SK-N-SH (cell line): ENCODE measurements around the gene BUD31. TPM values are rescaled to one million over a fixed set of nuclear protein-coding genes. Genes with fewer than 3 reads are reported as not detected.

ENCODE experiments used
- CTCF ChIA-PET: fragments of 300-600, 350-600 bp; formaldehyde crosslinking; extraction: SDS; loops from one replicate; lab custom pipeline; 2021; lab: Yijun Ruan, JAX
- POLR2A ChIA-PET: fragments of 350-600 bp; sonication (Branson Sonifier 250); formaldehyde crosslinking; extraction: SDS; loops from one replicate; lab custom pipeline; 2020; ENCODE audit warnings: antibody characterized with exemption, inconsistent platforms; lab: Yijun Ruan, JAX
- DNase-seq: peaks from one replicate; pipeline ENCODE4 v3.0.0; 2012
- H2AFZ ChIP-seq: fragments of 200-600 bp; sonication (generic); 2 replicates; pipeline ENCODE4 v1.8.1; 2016; ENCODE audit warnings: antibody characterized with exemption, mild to moderate bottlenecking, low read depth
- H3F3A ChIP-seq: fragments of 200-600 bp; sonication (generic); replicated peaks from 2 replicates; pipeline ENCODE3; 2016; ENCODE audit warnings: antibody characterized with exemption, mild to moderate bottlenecking; ENCODE audit not compliant: insufficient read depth
- H3K27ac ChIP-seq, 2 experiments: fragments of 200-500 bp in 1 of 2; fragments of 200-600 bp in 1 of 2; sonication (Bioruptor generic) in 1 of 2; sonication (generic), shearing (Covaris generic) in 1 of 2; 2 replicates each; pipeline versions ENCODE4 v1.5.1 to v1.6.1; 2014 to 2016; ENCODE audit warnings: low read depth in 2 of 2, inconsistent platforms in 1 of 2, low read length in 1 of 2, mild to moderate bottlenecking in 1 of 2, mixed read lengths in 1 of 2
- H3K27me3 ChIP-seq: fragments of 200-600 bp; sonication (generic), shearing (Covaris generic); 2 replicates; pipeline ENCODE4 v1.6.1; 2016; ENCODE audit warnings: mixed run types; ENCODE audit not compliant: insufficient read depth
- H3K36me3 ChIP-seq, 2 experiments: fragments of 200-500 bp in 1 of 2; fragments of 200-600 bp in 1 of 2; sonication (Bioruptor generic) in 1 of 2; sonication (generic) in 1 of 2; replicated peaks in 1 of 2; 2 replicates each; pipeline versions ENCODE3 to v1.5.1; 2014 to 2016; ENCODE audit warnings: low read length in 1 of 2, mild to moderate bottlenecking in 1 of 2; ENCODE audit not compliant: insufficient read depth in 2 of 2, control insufficient read depth in 1 of 2
- H3K4me1 ChIP-seq, 2 experiments: fragments of 200-500 bp in 1 of 2; fragments of 200-600 bp in 1 of 2; sonication (Bioruptor generic) in 1 of 2; sonication (generic), shearing (Covaris generic) in 1 of 2; 2 replicates each; pipeline versions ENCODE4 v1.5.1 to v1.6.1; 2014 to 2016; ENCODE audit warnings: low read depth in 1 of 2, low read length in 1 of 2, mixed run types in 1 of 2; ENCODE audit not compliant: insufficient read depth in 2 of 2, control insufficient read depth in 1 of 2
- H3K4me2 ChIP-seq: fragments of 200-600 bp; sonication (generic), shearing (Covaris generic); 2 replicates; pipeline ENCODE4 v1.6.1; 2017; ENCODE audit warnings: mixed run types
- H3K4me3 ChIP-seq, 2 experiments: fragments of 200-500 bp in 1 of 2; fragments of 200-600 bp in 1 of 2; sonication (Bioruptor generic) in 1 of 2; sonication (generic), shearing (Covaris generic) in 1 of 2; 2 replicates each; pipeline versions ENCODE4 v1.5.1 to v1.8.1; 2014 to 2016; ENCODE audit warnings: low read depth in 2 of 2, inconsistent platforms in 1 of 2, low read length in 1 of 2, mild to moderate bottlenecking in 1 of 2, mixed read lengths in 1 of 2, moderate library complexity in 1 of 2
- H3K79me2 ChIP-seq: fragments of 200-600 bp; sonication (generic); 2 replicates; pipeline ENCODE4 v1.8.1; 2017; ENCODE audit warnings: mild to moderate bottlenecking; ENCODE audit not compliant: insufficient read depth
- H3K9ac ChIP-seq: fragments of 200-600 bp; sonication (generic); 2 replicates; pipeline ENCODE4 v1.6.1; 2017; ENCODE audit warnings: mixed run types
- H3K9me2 ChIP-seq: fragments of 200-600 bp; sonication (generic); 2 replicates; pipeline ENCODE4 v1.6.1; 2017; ENCODE audit warnings: mixed run types
- H3K9me3 ChIP-seq: fragments of 200-600 bp; sonication (generic); 2 replicates; pipeline ENCODE4 v1.6.1; 2017; ENCODE audit warnings: mixed run types, mild to moderate bottlenecking, moderate library complexity
- H4K20me1 ChIP-seq: fragments of 200-600 bp; sonication (generic); 2 replicates; pipeline ENCODE4 v1.6.1; 2017; ENCODE audit warnings: mild to moderate bottlenecking, mixed run types; ENCODE audit not compliant: insufficient read depth
- CTCF ChIP-seq: fragments of 200-600 bp; sonication (generic); IDR thresholded peaks from 2 replicates; pipeline ENCODE4 v1.6.1; 2017; ENCODE audit warnings: antibody characterized with exemption, mild to moderate bottlenecking, moderate library complexity
- GABPA ChIP-seq: IDR thresholded peaks from 2 replicates; pipeline ENCODE4 v1.4.0; 2012; ENCODE audit warnings: low read depth, mild to moderate bottlenecking
- JUND ChIP-seq: IDR thresholded peaks from 2 replicates; pipeline ENCODE4 v1.4.0; 2012
- MAX ChIP-seq: IDR thresholded peaks from 2 replicates; pipeline ENCODE4 v1.4.0; 2012; ENCODE audit warnings: low read depth
- MEF2A ChIP-seq: IDR thresholded peaks from 2 replicates; pipeline ENCODE4 v1.4.0; 2012; ENCODE audit warnings: low read depth, borderline replicate concordance
- MXI1 ChIP-seq: IDR thresholded peaks from 2 replicates; pipeline ENCODE4 v1.6.1; 2012; ENCODE audit warnings: mild to moderate bottlenecking, low read depth, low read length, improper control_type of control experiment
- NRF1 ChIP-seq: IDR thresholded peaks from 2 replicates; pipeline ENCODE4 v1.6.1; 2012; ENCODE audit warnings: low read depth, mild to moderate bottlenecking, low read length
- PBX3 ChIP-seq: IDR thresholded peaks from 2 replicates; pipeline ENCODE4; 2012
- RAD21 ChIP-seq: IDR thresholded peaks from 2 replicates; pipeline ENCODE4 v1.6.1; 2012; ENCODE audit warnings: mild to moderate bottlenecking, low read length
- REST ChIP-seq: IDR thresholded peaks from 2 replicates; pipeline ENCODE4 v1.6.1; 2012; ENCODE audit warnings: mild to moderate bottlenecking, low read depth, low read length, moderate library complexity
- RXRA ChIP-seq: IDR thresholded peaks from 2 replicates; pipeline ENCODE4 v1.4.0; 2012; ENCODE audit warnings: low read depth, mild to moderate bottlenecking, borderline replicate concordance
- SIN3A ChIP-seq: IDR thresholded peaks from 2 replicates; pipeline ENCODE4 v1.6.1; 2012; ENCODE audit warnings: low read depth, mild to moderate bottlenecking, low read length, moderate library complexity, borderline replicate concordance
- SMC3 ChIP-seq: IDR thresholded peaks from 2 replicates; pipeline ENCODE4 v1.6.1; 2012; ENCODE audit warnings: low read depth, low read length, improper control_type of control experiment
- TAF1 ChIP-seq: IDR thresholded peaks from 2 replicates; pipeline ENCODE4 v1.6.1; 2012; ENCODE audit warnings: low read depth, mild to moderate bottlenecking, low read length, moderate library complexity, borderline replicate concordance
- TEAD4 ChIP-seq: IDR thresholded peaks from 2 replicates; pipeline ENCODE4 v1.4.0; 2012; ENCODE audit warnings: mild to moderate bottlenecking, borderline replicate concordance; ENCODE audit not compliant: insufficient read depth
- USF2 ChIP-seq: fragments of 150-350 bp; IDR thresholded peaks from 2 replicates; pipeline ENCODE4 v1.6.1; 2017; ENCODE audit warnings: antibody characterized with exemption, low read length, low read depth, borderline replicate concordance
- YY1 ChIP-seq: IDR thresholded peaks from 2 replicates; pipeline ENCODE4 v1.4.0; 2012; ENCODE audit warnings: low read depth, mild to moderate bottlenecking
- WGBS: methylation state at CpG from one replicate; pipeline ENCODE4 v1.1.6; 2017; ENCODE audit warnings: low lambda C conversion rate; 5-methylcytosine and 5-hydroxymethylcytosine counted together
- polyA plus RNA-seq, 3 experiments: library from polyadenylated mRNA; depleted of rRNA; stranded (reverse); fragments of >200 nt; gene quantifications; 2 replicates each; pipeline ENCODE4 v1.2.3, GENCODE V29; 2012
- TF ChIP-seq, protein P1 (sequence below): IDR thresholded peaks from 2 replicates; pipeline ENCODE4 v1.4.0; 2012; ENCODE audit warnings: low read depth, borderline replicate concordance

The BUD31 gene
- polyA plus RNA-seq, 1 of the 3 experiments (the other 2 are of a cell fraction) = 162 TPM

DNA sequence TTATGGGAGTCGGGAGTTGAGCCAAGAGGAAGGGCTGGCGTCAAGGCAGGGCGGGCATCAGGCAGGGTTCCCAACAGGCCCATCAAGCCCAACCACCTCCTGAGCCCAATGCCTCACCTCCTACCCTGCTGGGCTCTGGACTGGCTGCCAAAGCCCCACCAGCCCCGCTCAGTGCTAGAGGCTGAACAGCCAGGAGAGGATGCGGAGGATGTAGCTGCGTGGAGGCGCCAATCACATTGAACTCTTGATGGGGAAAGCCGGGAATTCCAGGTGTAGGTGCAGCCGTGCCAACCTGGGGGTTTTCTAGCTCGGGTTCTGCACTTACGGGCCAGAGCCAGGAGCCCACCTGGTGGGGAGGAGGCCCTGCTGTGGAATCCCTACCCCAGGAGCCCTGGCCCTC lies 44.3 kb downstream of the BUD31 start:
- Histone ChIP-seq H3K27ac (no peak overlapping the region), H3K4me2 (no peak overlapping the region), H3K4me1 (no peaks in the 10 kb centered on the region), H2AFZ (no peak overlapping the region), H3K9ac (no peak overlapping the region), H3K4me3 (no peak overlapping the region), H3K9me3 (no peaks in the 10 kb centered on the region), H3K36me3 (peaks cover 64 to 96% of the 10 kb centered on the region in 2 experiments), H3K27me3 (no peaks in the 10 kb centered on the region), H3F3A (peaks cover 22% of the 10 kb centered on the region), H4K20me1 (peaks cover 25% of the 10 kb centered on the region), H3K79me2 (peaks cover 28% of the 10 kb centered on the region; the same call in 1 of the 2 replicates), H3K9me2 (no peaks in the 10 kb centered on the region)
- TF ChIP-seq NRF1 (no peak), YY1 (no peak), TEAD4 (no peak), RAD21 (no peak), JUND (no peak), MXI1 (no peak), MAX (no peak)
- CTCF ChIA-PET = no interaction called here
- POLR2A ChIA-PET = no interaction called here
- DNase-seq = no peak
- 100% methylated on average over 11 of the region's 11 CpGs for WGBS

DNA sequence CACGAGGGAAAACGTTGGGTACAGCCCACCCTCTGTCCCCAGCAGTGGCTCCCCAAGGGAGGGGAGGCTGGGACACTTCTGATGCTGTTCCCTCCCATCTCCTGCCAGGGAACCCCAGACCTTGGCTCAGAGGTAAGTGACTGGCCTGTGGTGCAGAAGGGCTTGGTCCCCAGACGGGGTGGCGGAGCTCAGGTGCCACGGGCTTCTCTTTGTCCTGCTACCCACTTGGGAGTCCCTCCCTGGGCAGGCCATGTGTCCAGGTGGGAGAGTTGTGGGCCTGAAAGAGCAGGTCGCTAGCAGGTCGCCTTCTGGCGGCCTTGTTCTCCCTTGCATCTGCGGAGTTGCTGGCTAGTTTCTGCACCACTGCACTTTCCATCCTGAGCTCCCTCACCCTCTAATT lies 47.1 kb downstream of the BUD31 start:
- Histone ChIP-seq H3K36me3 (peaks cover 63 to 96% of the 10 kb centered on the region in 2 experiments), H2AFZ (no peak overlapping the region), H3K4me3 (no peak overlapping the region), H3K27ac (no peak overlapping the region), H3K79me2 (peaks cover 48% of the 10 kb centered on the region)
- POLR2A ChIA-PET = interaction anchor here (0.9 to 1.3 kb wide), 2 partner anchors 15 to 18 kb away, joined by 3 to 4 read pairs; partner anchors contain the start of gene PTCD1
- CTCF ChIA-PET = interaction anchor here (0.9 to 1.3 kb wide), 2 partner anchors 10 to 16 kb away, joined by 3 to 5 read pairs; partner anchors contain the start of gene ATP5MF
- TF ChIP-seq SMC3 (no peak), REST (no peak), NRF1 (no peak), RXRA (no peak), GABPA (no peak), PBX3 (no peak), SIN3A (no peak), MEF2A (no peak), USF2 (no peak), TAF1 (no peak), CTCF (no peak)
- TF ChIP-seq, protein P1, sequence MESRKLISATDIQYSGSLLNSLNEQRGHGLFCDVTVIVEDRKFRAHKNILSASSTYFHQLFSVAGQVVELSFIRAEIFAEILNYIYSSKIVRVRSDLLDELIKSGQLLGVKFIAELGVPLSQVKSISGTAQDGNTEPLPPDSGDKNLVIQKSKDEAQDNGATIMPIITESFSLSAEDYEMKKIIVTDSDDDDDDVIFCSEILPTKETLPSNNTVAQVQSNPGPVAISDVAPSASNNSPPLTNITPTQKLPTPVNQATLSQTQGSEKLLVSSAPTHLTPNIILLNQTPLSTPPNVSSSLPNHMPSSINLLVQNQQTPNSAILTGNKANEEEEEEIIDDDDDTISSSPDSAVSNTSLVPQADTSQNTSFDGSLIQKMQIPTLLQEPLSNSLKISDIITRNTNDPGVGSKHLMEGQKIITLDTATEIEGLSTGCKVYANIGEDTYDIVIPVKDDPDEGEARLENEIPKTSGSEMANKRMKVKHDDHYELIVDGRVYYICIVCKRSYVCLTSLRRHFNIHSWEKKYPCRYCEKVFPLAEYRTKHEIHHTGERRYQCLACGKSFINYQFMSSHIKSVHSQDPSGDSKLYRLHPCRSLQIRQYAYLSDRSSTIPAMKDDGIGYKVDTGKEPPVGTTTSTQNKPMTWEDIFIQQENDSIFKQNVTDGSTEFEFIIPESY = no peak
- TF ChIP-seq, all 33 proteins: peak for 0
- Histone ChIP-seq H3K27me3 (no peaks in the 10 kb centered on the region), H4K20me1 (peaks cover 45% of the 10 kb centered on the region), H3K9me2 (no peaks in the 10 kb centered on the region), H3F3A (peaks cover 37% of the 10 kb centered on the region), H3K9me3 (no peaks in the 10 kb centered on the region), H3K4me2 (no peak overlapping the region), H3K9ac (no peak overlapping the region), H3K4me1 (peaks cover 0 to 2% of the 10 kb centered on the region in 2 experiments; a peak in 1 of 4 replicates)
- peak; percentile 24 for DNase-seq
- 83% methylated on average over 9 of the region's 9 CpGs for WGBS
